ENCODE data around the gene MAP3K9.

Gene MAP3K9

GRCh38 chr14:70730393-70730792 is 78.9 kb downstream of the MAP3K9 start:
- in situ Hi-C loops (cut with MboI; ENCODE audit: low sequenced_read_pairs) = no loop called here

- in situ Hi-C loops (cut with MboI; ENCODE audit: low sequenced_read_pairs) = no loop called here
Observed at GRCh38 chr14:70726651-70727375, 82.5 kb downstream of the MAP3K9 start.

- in situ Hi-C loops (cut with MboI; ENCODE audit: low sequenced_read_pairs) = loop anchor here (25.0 kb wide), 1 partner anchor 113 kb away; the partner anchor contains the start of gene MED6
Observed at GRCh38 chr14:70724944-70725343, 84.4 kb downstream of the MAP3K9 start.

- in situ Hi-C loops (cut with MboI; ENCODE audit: low sequenced_read_pairs) = loop anchor here (25.0 kb wide), 1 partner anchor 112 kb away; the partner anchor contains the start of gene MED6
Observed at GRCh38 chr14:70724110-70724509, 85.2 kb downstream of the MAP3K9 start.

- in situ Hi-C loops (cut with MboI; ENCODE audit: low sequenced_read_pairs) = loop anchor here (25.0 kb wide), 1 partner anchor 111 kb away; the partner anchor contains the start of gene MED6
Observed at GRCh38 chr14:70723276-70723675, 86.0 kb downstream of the MAP3K9 start.

GRCh38 chr14:70722418-70722817 is 86.9 kb downstream of the MAP3K9 start:
- in situ Hi-C loops (cut with MboI; ENCODE audit: low sequenced_read_pairs) = loop anchor here (25.0 kb wide), 1 partner anchor 110 kb away; the partner anchor contains the start of gene MED6

- in situ Hi-C loops (cut with MboI; ENCODE audit: low sequenced_read_pairs) = loop anchor here (25.0 kb wide), 1 partner anchor 109 kb away; the partner anchor contains the start of gene MED6
Observed at GRCh38 chr14:70721542-70721941, 87.8 kb downstream of the MAP3K9 start.

GRCh38 chr14:70718383-70719118 is 90.8 kb downstream of the MAP3K9 start:
- in situ Hi-C loops (cut with MboI; ENCODE audit: low sequenced_read_pairs) = loop anchor here (25.0 kb wide), 1 partner anchor 106 kb away; the partner anchor contains the start of gene MED6

- in situ Hi-C loops (cut with MboI; ENCODE audit: low sequenced_read_pairs) = loop anchor here (25.0 kb wide), 1 partner anchor 105 kb away; the partner anchor contains the start of gene MED6
Observed at GRCh38 chr14:70716958-70717357, 92.4 kb downstream of the MAP3K9 start.

- in situ Hi-C loops (cut with MboI; ENCODE audit: low sequenced_read_pairs) = loop anchor here (25.0 kb wide), 1 partner anchor 104 kb away; the partner anchor contains the start of gene MED6
Observed at GRCh38 chr14:70716483-70716882, 92.8 kb downstream of the MAP3K9 start.

- in situ Hi-C loops (cut with MboI; ENCODE audit: low sequenced_read_pairs) = loop anchor here (25.0 kb wide), 1 partner anchor 102 kb away; the partner anchor contains the start of gene MED6
Observed at GRCh38 chr14:70714055-70714550, 95.2 kb downstream of the MAP3K9 start.

GRCh38 chr14:70713511-70713916 is 95.8 kb downstream of the MAP3K9 start:
- in situ Hi-C loops (cut with MboI; ENCODE audit: low sequenced_read_pairs) = loop anchor here (25.0 kb wide), 1 partner anchor 101 kb away; the partner anchor contains the start of gene MED6

GRCh38 chr14:70713096-70713495 is 96.2 kb downstream of the MAP3K9 start:
- in situ Hi-C loops (cut with MboI; ENCODE audit: low sequenced_read_pairs) = loop anchor here (25.0 kb wide), 1 partner anchor 101 kb away; the partner anchor contains the start of gene MED6

- in situ Hi-C loops (cut with MboI; ENCODE audit: low sequenced_read_pairs) = loop anchor here (25.0 kb wide), 1 partner anchor 99 kb away; the partner anchor contains the start of gene MED6
Observed at GRCh38 chr14:70711451-70711850, 97.9 kb downstream of the MAP3K9 start.

- in situ Hi-C loops (cut with MboI; ENCODE audit: low sequenced_read_pairs) = loop anchor here (25.0 kb wide), 1 partner anchor 98 kb away; the partner anchor contains the start of gene MED6
Observed at GRCh38 chr14:70709726-70710382, 99.5 kb downstream of the MAP3K9 start.

GRCh38 chr14:70708717-70709570 is 100.4 kb downstream of the MAP3K9 start:
- in situ Hi-C loops (cut with MboI; ENCODE audit: low sequenced_read_pairs) = loop anchor here (25.0 kb wide), 1 partner anchor 97 kb away; the partner anchor contains the start of gene MED6

GRCh38 chr14:70707138-70708038 is 101.9 kb downstream of the MAP3K9 start:
- in situ Hi-C loops (cut with MboI; ENCODE audit: low sequenced_read_pairs) = loop anchor here (25.0 kb wide), 1 partner anchor 95 kb away; the partner anchor contains the start of gene MED6

GRCh38 chr14:70706177-70706576 is 103.1 kb downstream of the MAP3K9 start:
- in situ Hi-C loops (cut with MboI; ENCODE audit: low sequenced_read_pairs) = loop anchor here (25.0 kb wide), 1 partner anchor 94 kb away; the partner anchor contains the start of gene MED6

Measured in HL-60/S4 treated with phorbol 12-myristate 13-acetate at 8.2 ng/mL for 4 days and 3 days (cell line).